Kidney epithelial cell (primary cell): ENCODE data around the gene FBXO48. TPM values are rescaled to one million over a fixed set of nuclear protein-coding genes. Genes with fewer than 3 reads are reported as not detected.

Experiments used
- DNase-seq: peaks from one replicate; pipeline ENCODE4 v3.0.0-alpha.2; 2010; ENCODE audit warnings: low read depth
- H3K27me3 ChIP-seq: 2 replicates; pipeline ENCODE4 v1.6.0; 2011; ENCODE audit warnings: low read length; ENCODE audit not compliant: control insufficient read depth, insufficient read depth
- H3K36me3 ChIP-seq: 2 replicates; pipeline ENCODE4 v1.5.1; 2011; ENCODE audit warnings: low read length; ENCODE audit not compliant: control insufficient read depth, insufficient read depth
- H3K4me3 ChIP-seq: 2 replicates; pipeline ENCODE4 v1.5.1; 2011; ENCODE audit warnings: low read depth, mild to moderate bottlenecking, control low read depth, low read length
- CTCF ChIP-seq: IDR thresholded peaks from 2 replicates; pipeline ENCODE4 v1.5.1; 2011; ENCODE audit warnings: mild to moderate bottlenecking, moderate library complexity, low read length, control low read depth, inconsistent platforms; ENCODE audit not compliant: insufficient read depth, poor library complexity, severe bottlenecking
- total RNA-seq: library from RNA; depleted of rRNA; stranded (reverse); fragments of >200 nt; gene quantifications from 2 replicates; pipeline ENCODE4 v1.2.3, GENCODE V29; 2015

FBXO48 gene
- total RNA-seq, 1 donor from 2014 or later = 0.54 TPM

DNA sequence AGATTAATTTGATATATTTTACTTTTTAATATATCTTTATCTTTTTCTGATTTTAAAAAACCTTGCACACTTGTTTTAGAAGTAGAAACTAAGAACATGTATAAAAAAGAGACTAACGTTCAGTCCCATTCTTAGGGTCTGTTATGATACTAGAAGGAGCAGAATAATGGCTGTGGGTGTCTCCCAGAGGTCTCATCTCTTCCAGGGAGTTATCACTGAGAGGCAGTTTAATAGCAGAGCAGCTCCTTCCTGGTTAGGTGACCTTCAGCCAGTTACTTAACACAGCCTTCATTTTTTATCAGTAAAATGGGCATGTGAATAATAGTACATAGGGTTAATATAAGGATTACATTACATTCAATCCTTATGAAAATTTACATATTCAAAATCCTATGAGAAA, 40.6 kb downstream of the FBXO48 start:
- TF ChIP-seq CTCF = no peak
- Histone ChIP-seq H3K36me3 (no peaks in the 10 kb centered on the region), H3K27me3 (no peaks in the 10 kb centered on the region), H3K4me3 (no peak overlapping the region)
- no peak for DNase-seq

DNA sequence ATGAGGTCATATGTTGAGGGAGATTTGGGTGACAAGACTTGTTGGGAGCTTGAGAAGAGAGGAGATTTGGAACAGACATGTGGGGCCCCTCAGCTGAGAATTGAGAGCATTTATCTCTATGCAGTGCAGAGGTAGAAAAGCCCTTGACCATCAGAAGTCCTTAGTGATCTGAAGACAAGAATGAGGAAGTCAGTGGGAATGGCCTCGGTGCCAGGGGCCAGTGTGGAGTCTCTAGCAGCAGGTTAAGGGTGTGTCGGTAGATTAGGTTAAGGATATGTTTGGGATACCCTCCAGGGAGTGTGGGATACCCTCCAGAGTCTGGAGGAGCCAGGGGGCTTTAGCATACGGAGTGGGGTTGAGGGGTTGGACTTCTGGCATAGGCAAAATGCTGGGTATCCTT, 41.6 kb downstream of the FBXO48 start:
- DNase-seq = no peak
- Histone ChIP-seq H3K27me3 (no peaks in the 10 kb centered on the region), H3K36me3 (no peaks in the 10 kb centered on the region), H3K4me3 (no peak overlapping the region)
- TF ChIP-seq CTCF = no peak

DNA sequence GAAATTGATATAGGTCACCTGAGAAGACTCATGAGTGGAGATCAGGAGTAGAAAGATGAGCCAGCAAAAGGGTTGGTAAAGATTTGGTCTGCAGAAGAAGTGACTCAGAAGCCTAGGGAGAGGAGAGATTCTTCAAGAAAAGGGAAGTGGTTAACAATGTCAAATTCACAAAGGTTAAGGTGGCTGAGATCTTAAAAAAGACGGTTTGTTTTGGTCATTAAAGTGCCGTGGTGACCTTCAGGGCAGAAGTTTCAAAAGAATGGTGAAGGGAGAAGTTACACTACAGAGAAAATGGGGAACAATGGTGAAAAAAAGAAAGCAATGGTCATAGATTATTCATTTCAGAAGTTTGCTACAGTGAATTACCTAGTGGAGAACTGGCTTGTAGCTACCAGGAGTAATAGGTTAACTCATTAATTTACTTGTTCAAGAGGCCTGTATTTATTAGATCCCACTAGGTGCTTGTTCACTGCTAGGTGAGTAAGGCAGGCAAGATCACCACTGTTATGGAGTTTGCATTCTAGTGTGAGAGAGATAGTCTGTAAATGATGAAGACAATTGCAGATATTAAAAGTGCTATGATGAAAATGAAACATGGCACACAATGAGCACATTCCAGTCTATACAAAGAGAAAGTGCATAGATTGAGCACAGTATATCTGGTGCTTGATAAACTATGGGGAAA, 43.0 kb downstream of the FBXO48 start:
- Histone ChIP-seq H3K4me3 (no peak overlapping the region), H3K27me3 (no peaks in the 10 kb centered on the region), H3K36me3 (no peaks in the 10 kb centered on the region)

GRCh38 chr2:68420254-68420910, 46.7 kb downstream of the FBXO48 start:
- Histone ChIP-seq H3K27me3 (no peaks in the 10 kb centered on the region), H3K4me3 (no peak overlapping the region), H3K36me3 (no peaks in the 10 kb centered on the region)
- no peak for TF ChIP-seq CTCF
- no peak for DNase-seq

More for the DNA sequence above, 43.0 kb downstream of the FBXO48 start:
- no peak for DNase-seq
- no peak for TF ChIP-seq CTCF

DNA sequence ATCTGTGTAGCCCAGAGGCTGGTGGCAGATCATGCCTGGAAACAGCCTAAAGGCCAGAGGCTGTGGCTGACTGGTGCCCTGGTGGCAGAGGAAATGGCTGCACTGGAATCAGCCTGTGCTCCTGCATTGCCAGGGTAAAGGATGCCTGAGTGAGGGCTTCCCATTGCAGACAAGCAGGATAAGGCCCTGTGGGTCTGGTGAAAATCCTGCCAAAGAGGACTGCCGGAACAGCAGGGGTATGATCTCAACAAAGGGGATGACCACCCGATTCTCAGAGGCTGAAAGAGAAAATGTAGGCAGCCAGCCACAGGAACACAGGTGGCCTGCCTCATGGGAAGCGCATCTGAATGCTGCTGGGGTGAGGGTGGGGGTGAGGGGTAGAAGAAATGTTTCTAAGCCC, 48.2 kb downstream of the FBXO48 start:
- no peak overlapping the region for H3K4me3 ChIP-seq
- no peaks in the 10 kb centered on the region for H3K36me3 ChIP-seq
- DNase-seq = no peak
- no peak for TF ChIP-seq CTCF
- H3K27me3 ChIP-seq = no peaks in the 10 kb centered on the region

GRCh38 chr2:68418419-68418818, 48.7 kb downstream of the FBXO48 start:
- TF ChIP-seq CTCF = no peak
- Histone ChIP-seq H3K4me3 (no peak overlapping the region), H3K27me3 (no peaks in the 10 kb centered on the region), H3K36me3 (no peaks in the 10 kb centered on the region)
- no peak for DNase-seq
